ENCODE measurements around the gene ZSCAN21. TPM values are rescaled to one million over a fixed set of nuclear protein-coding genes. Genes with fewer than 3 reads are reported as not detected.

The ZSCAN21 gene
- total RNA-seq, 3 donors from 2014 or later = 8.5 to 9.9 (median 9.4) TPM

DNA sequence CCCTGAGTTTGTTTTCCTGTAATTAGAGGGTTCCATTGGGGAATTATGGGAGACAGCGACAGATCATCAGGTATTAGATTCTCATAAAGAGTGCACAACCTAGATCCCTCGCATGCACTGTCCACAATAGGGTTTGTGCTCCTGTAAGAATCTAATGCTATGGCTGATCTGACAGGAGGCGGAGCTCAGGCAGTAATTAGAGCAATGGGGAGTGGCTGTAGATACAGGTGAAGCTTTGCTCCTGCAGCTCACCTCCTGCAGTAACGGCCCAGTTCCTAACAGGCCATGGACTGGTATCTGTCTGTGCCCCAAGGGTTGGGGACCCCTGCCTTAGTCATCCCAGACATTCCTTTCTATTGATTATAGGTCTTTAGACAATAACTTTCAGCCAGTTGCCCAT, 894 bp upstream of the ZSCAN21 start:
- ATAC-seq = no peak
- peak overlapping the region; percentile 66 for H3K4me3 Mint-ChIP-seq
- no peaks in the 10 kb centered on the region for H3K27me3 Mint-ChIP-seq (ENCODE audit: low read depth)
- H3K36me3 Mint-ChIP-seq (ENCODE audit: insufficient read depth) = no peaks in the 10 kb centered on the region
- no peak for DNase-seq
- H3K4me1 Mint-ChIP-seq (ENCODE audit: low read depth) = peaks cover 13% of the 10 kb centered on the region
- H3K9me3 Mint-ChIP-seq = no peaks in the 10 kb centered on the region

- no peak for DNase-seq
- no peaks in the 10 kb centered on the region for H3K9me3 Mint-ChIP-seq
- no peaks in the 10 kb centered on the region for H3K36me3 Mint-ChIP-seq (ENCODE audit: insufficient read depth)
- ATAC-seq = no peak
- peaks cover 11% of the 10 kb centered on the region for H3K4me1 Mint-ChIP-seq (ENCODE audit: low read depth)
- H3K4me3 Mint-ChIP-seq = peak overlapping the region; percentile 14
- no peaks in the 10 kb centered on the region for H3K27me3 Mint-ChIP-seq (ENCODE audit: low read depth)
Measured at GRCh38 chr7:100051611-100052010, 2.0 kb downstream of the ZSCAN21 start.

GRCh38 chr7:100053215-100053614, 3.6 kb downstream of the ZSCAN21 start:
- DNase-seq (no peak), ATAC-seq (no peak)

DNA sequence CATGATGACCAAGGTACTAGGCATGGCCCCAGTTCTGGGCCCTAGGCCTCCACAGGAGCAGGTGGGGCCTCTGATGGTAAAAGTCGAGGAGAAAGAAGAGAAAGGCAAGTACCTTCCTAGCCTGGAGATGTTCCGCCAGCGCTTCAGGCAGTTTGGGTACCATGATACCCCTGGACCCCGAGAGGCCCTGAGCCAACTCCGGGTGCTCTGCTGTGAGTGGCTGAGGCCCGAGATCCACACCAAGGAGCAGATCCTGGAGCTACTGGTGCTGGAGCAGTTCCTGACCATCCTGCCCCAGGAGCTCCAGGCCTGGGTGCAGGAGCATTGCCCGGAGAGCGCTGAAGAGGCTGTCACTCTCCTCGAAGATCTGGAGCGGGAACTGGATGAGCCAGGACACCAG, 7.4 kb downstream of the ZSCAN21 start:
- no peaks in the 10 kb centered on the region for H3K9me3 Mint-ChIP-seq
- H3K27me3 Mint-ChIP-seq (ENCODE audit: low read depth) = no peaks in the 10 kb centered on the region
- no peak for DNase-seq
- no peak for ATAC-seq
- no peak overlapping the region for H3K4me3 Mint-ChIP-seq
- H3K36me3 Mint-ChIP-seq (ENCODE audit: insufficient read depth) = peaks cover 12% of the 10 kb centered on the region
- no peaks in the 10 kb centered on the region for H3K4me1 Mint-ChIP-seq (ENCODE audit: low read depth)

More at GRCh38 chr7:100053215-100053614, 3.6 kb downstream of the ZSCAN21 start:
- Mint-ChIP-seq H3K4me3 (no peak overlapping the region), H3K36me3 (ENCODE audit: insufficient read depth) (peaks cover 4% of the 10 kb centered on the region), H3K27me3 (ENCODE audit: low read depth) (no peaks in the 10 kb centered on the region), H3K4me1 (ENCODE audit: low read depth) (peaks cover 11% of the 10 kb centered on the region), H3K9me3 (no peaks in the 10 kb centered on the region)

DNA sequence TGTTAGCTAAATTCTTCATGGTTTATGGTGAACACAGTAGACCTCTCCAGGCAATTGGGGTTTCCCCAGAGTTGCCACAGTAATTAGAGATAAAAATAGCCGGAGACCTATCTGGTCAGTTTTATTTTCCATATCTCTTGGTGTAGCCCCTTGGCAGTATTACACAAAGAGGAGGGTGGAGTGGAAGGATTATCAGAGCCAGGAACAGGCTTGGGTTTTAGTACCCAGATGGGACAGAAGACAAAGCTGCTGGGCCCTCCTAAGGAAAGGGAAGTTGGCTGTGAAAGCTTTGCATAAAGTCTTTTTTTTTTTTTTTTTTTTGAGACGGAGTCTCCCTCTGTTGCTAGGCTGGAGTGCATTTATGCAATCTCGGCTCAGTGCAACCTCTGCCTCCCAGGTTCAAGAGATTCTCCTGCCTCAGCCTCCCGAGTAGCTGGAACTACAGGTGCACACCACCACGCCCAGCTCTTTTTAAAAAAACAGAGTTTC, 9.7 kb downstream of the ZSCAN21 start:
- DNase-seq (no peak), ATAC-seq (no peak)
- no peaks in the 10 kb centered on the region for H3K9me3 Mint-ChIP-seq
- H3K4me3 Mint-ChIP-seq = no peak overlapping the region
- no peaks in the 10 kb centered on the region for H3K27me3 Mint-ChIP-seq (ENCODE audit: low read depth)
- peaks cover 20% of the 10 kb centered on the region for H3K36me3 Mint-ChIP-seq (ENCODE audit: insufficient read depth)
- H3K4me1 Mint-ChIP-seq (ENCODE audit: low read depth) = no peaks in the 10 kb centered on the region

GRCh38 chr7:100061518-100062193, 12.1 kb downstream of the ZSCAN21 start:
- no peak overlapping the region for H3K4me3 Mint-ChIP-seq
- ATAC-seq (no peak), DNase-seq (no peak)
- H3K9me3 Mint-ChIP-seq = no peaks in the 10 kb centered on the region
- peaks cover 27% of the 10 kb centered on the region for H3K36me3 Mint-ChIP-seq (ENCODE audit: insufficient read depth)
- no peaks in the 10 kb centered on the region for H3K27me3 Mint-ChIP-seq (ENCODE audit: low read depth)
- H3K4me1 Mint-ChIP-seq (ENCODE audit: low read depth) = no peaks in the 10 kb centered on the region

DNA sequence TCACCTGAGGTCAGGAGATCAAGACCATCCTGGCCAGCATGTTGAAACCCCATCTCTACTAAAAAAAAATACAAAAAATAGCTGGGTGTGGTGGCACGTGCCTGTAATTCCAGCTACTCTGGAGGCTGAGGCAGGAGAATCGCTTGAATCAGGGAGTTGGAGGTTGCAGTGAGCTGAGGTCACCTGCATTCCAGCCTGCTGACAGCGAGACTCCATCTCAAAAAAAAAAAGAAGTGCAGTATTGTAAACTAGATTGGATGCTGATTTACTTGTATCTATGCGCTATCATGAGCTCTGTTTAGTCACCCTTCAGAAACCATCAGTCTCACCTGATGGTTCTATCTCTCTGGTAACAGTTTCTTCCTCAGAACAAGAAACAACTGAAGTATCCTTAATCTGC, 13.8 kb downstream of the ZSCAN21 start:
- ATAC-seq (no peak), DNase-seq (no peak)
- Mint-ChIP-seq H3K9me3 (no peaks in the 10 kb centered on the region), H3K27me3 (ENCODE audit: low read depth) (no peaks in the 10 kb centered on the region), H3K4me1 (ENCODE audit: low read depth) (no peaks in the 10 kb centered on the region), H3K36me3 (ENCODE audit: insufficient read depth) (peaks cover 25% of the 10 kb centered on the region), H3K4me3 (no peak overlapping the region)

GRCh38 chr7:100064162-100064561, 14.6 kb downstream of the ZSCAN21 start:
- ATAC-seq = no peak
- no peak overlapping the region for H3K4me3 Mint-ChIP-seq
- no peaks in the 10 kb centered on the region for H3K9me3 Mint-ChIP-seq

GRCh38 chr7:100065452-100066186, 16.0 kb downstream of the ZSCAN21 start:
- H3K36me3 Mint-ChIP-seq (ENCODE audit: insufficient read depth) = peaks cover 34% of the 10 kb centered on the region
- H3K27me3 Mint-ChIP-seq (ENCODE audit: low read depth) = no peaks in the 10 kb centered on the region
- ATAC-seq (no peak), DNase-seq (no peak)
- H3K4me1 Mint-ChIP-seq (ENCODE audit: low read depth) = no peaks in the 10 kb centered on the region
- H3K4me3 Mint-ChIP-seq = no peak overlapping the region
- no peaks in the 10 kb centered on the region for H3K9me3 Mint-ChIP-seq

More at GRCh38 chr7:100064162-100064561, 14.6 kb downstream of the ZSCAN21 start:
- no peak for DNase-seq
- H3K27me3 Mint-ChIP-seq (ENCODE audit: low read depth) = no peaks in the 10 kb centered on the region
- H3K4me1 Mint-ChIP-seq (ENCODE audit: low read depth) = no peaks in the 10 kb centered on the region
- H3K36me3 Mint-ChIP-seq (ENCODE audit: insufficient read depth) = peaks cover 25% of the 10 kb centered on the region

DNA sequence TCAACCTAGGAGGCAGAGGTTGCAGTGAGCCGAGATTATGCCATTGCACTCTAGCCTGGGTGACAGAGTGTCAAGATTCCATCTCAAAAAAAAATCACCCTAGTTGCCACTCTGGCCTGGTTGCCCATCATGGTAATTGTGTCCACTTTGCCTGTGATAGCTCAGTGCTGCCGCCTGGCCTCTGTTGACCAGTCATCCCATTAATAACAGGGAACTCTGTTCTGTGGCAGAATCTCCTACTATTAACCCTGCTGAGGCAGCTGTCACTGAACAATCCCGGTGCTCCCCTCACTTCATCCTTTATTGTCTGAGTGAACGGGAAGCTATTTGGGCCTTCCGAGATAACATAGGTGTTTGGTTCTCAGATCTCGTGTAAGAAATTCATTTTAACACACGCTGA, 17.4 kb downstream of the ZSCAN21 start:
- Mint-ChIP-seq H3K27me3 (ENCODE audit: low read depth) (no peaks in the 10 kb centered on the region), H3K36me3 (ENCODE audit: insufficient read depth) (peaks cover 43% of the 10 kb centered on the region), H3K4me1 (ENCODE audit: low read depth) (no peaks in the 10 kb centered on the region), H3K9me3 (peaks cover 8% of the 10 kb centered on the region), H3K4me3 (no peak overlapping the region)
- DNase-seq (no peak), ATAC-seq (no peak)

GRCh38 chr7:100069991-100070390, 20.4 kb downstream of the ZSCAN21 start:
- ATAC-seq = no peak
- no peaks in the 10 kb centered on the region for H3K27me3 Mint-ChIP-seq (ENCODE audit: low read depth)
- peaks cover 51% of the 10 kb centered on the region for H3K36me3 Mint-ChIP-seq (ENCODE audit: insufficient read depth)
- H3K4me3 Mint-ChIP-seq = no peak overlapping the region
- H3K4me1 Mint-ChIP-seq (ENCODE audit: low read depth) = no peaks in the 10 kb centered on the region
- H3K9me3 Mint-ChIP-seq = peaks cover 14% of the 10 kb centered on the region
- DNase-seq = no peak

DNA sequence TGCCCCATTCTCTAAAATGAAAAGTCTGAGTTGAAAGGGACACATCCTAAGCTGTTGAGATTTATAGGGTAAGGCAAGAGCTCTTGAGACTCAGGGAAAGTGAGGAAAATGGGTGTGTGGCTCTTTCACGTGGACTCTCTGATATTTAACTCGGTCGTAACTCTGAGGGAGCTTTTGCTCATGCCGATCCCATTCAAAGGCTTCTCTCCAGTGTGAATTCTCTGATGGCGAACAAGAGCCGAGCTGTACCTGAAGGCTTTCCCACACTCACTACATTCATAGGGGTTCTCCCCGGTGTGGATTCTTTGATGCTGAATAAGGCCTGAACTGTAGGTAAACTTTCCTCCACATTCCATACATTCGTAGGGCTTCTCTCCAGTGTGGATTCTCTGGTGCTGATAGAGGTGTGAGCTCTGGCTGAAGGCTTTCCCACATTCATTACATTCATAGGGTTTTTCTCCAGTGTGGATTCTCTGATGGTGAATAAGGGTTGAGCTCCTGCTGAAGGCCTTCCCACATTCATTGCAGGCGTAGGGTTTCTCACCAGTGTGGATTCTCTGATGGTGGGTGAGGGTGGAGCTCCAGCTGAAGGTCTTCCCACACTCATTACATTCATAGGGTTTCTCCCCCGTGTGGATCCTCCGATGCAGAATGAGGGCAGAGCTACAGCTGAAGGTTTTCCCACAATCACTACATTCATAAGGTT, 21.6 kb downstream of the ZSCAN21 start:
- H3K4me3 Mint-ChIP-seq = no peak overlapping the region
- DNase-seq (no peak), ATAC-seq (no peak)
- H3K27me3 Mint-ChIP-seq (ENCODE audit: low read depth) = no peaks in the 10 kb centered on the region
- no peaks in the 10 kb centered on the region for H3K4me1 Mint-ChIP-seq (ENCODE audit: low read depth)
- peaks cover 62% of the 10 kb centered on the region for H3K36me3 Mint-ChIP-seq (ENCODE audit: insufficient read depth)
- H3K9me3 Mint-ChIP-seq = peaks cover 14% of the 10 kb centered on the region

GRCh38 chr7:100072462-100072861, 22.9 kb downstream of the ZSCAN21 start:
- Mint-ChIP-seq H3K4me1 (ENCODE audit: low read depth) (no peaks in the 10 kb centered on the region), H3K36me3 (ENCODE audit: insufficient read depth) (peaks cover 71% of the 10 kb centered on the region), H3K4me3 (no peak overlapping the region), H3K9me3 (peaks cover 14% of the 10 kb centered on the region), H3K27me3 (ENCODE audit: low read depth) (no peaks in the 10 kb centered on the region)
- ATAC-seq = no peak
- DNase-seq = no peak

DNA sequence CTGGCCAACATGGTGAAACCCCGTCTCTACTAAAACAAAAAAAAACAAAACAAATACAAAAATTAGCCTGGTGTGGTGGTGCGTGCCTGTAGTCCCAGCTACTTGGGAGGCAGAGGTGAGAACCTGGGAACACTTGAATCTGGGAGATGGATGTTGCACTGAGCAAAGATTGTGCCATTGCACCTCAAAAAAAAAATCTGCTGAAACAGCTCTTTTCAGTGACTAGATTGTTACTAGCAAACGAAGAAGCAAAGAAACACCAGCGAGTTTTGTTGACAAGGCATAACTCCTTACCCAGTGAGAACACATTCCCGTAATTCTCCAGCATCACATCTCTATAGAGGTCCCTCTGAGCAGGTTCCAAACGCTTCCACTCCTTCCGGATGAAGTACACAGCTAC, 25.3 kb downstream of the ZSCAN21 start:
- no peak for DNase-seq
- peaks cover 72% of the 10 kb centered on the region for H3K36me3 Mint-ChIP-seq (ENCODE audit: insufficient read depth)
- H3K27me3 Mint-ChIP-seq (ENCODE audit: low read depth) = no peaks in the 10 kb centered on the region
- H3K9me3 Mint-ChIP-seq = peaks cover 14% of the 10 kb centered on the region
- no peak for ATAC-seq
- H3K4me3 Mint-ChIP-seq = no peak overlapping the region
- H3K4me1 Mint-ChIP-seq (ENCODE audit: low read depth) = peaks cover 8% of the 10 kb centered on the region
